SK-N-SH (cell line): ENCODE results near the gene PDZD8. TPM values are rescaled to one million over a fixed set of nuclear protein-coding genes. Genes with fewer than 3 reads are reported as not detected.

Experiments used
- CTCF ChIA-PET: fragments of 300-600, 350-600 bp; formaldehyde crosslinking; extraction: SDS; loops from one replicate; lab custom pipeline; 2021; lab: Yijun Ruan, JAX
- POLR2A ChIA-PET: fragments of 350-600 bp; sonication (Branson Sonifier 250); formaldehyde crosslinking; extraction: SDS; loops from one replicate; lab custom pipeline; 2020; ENCODE audit warnings: antibody characterized with exemption, inconsistent platforms; lab: Yijun Ruan, JAX
- DNase-seq: peaks from one replicate; pipeline ENCODE4 v3.0.0; 2012
- H2AFZ ChIP-seq: fragments of 200-600 bp; sonication (generic); 2 replicates; pipeline ENCODE4 v1.8.1; 2016; ENCODE audit warnings: antibody characterized with exemption, mild to moderate bottlenecking, low read depth
- H3F3A ChIP-seq: fragments of 200-600 bp; sonication (generic); replicated peaks from 2 replicates; pipeline ENCODE3; 2016; ENCODE audit warnings: antibody characterized with exemption, mild to moderate bottlenecking; ENCODE audit not compliant: insufficient read depth
- H3K27ac ChIP-seq, 2 experiments: fragments of 200-500 bp in 1 of 2; fragments of 200-600 bp in 1 of 2; sonication (Bioruptor generic) in 1 of 2; sonication (generic), shearing (Covaris generic) in 1 of 2; 2 replicates each; pipeline versions ENCODE4 v1.5.1 to v1.6.1; 2014 to 2016; ENCODE audit warnings: low read depth in 2 of 2, inconsistent platforms in 1 of 2, low read length in 1 of 2, mild to moderate bottlenecking in 1 of 2, mixed read lengths in 1 of 2
- H3K27me3 ChIP-seq: fragments of 200-600 bp; sonication (generic), shearing (Covaris generic); 2 replicates; pipeline ENCODE4 v1.6.1; 2016; ENCODE audit warnings: mixed run types; ENCODE audit not compliant: insufficient read depth
- H3K36me3 ChIP-seq, 2 experiments: fragments of 200-500 bp in 1 of 2; fragments of 200-600 bp in 1 of 2; sonication (Bioruptor generic) in 1 of 2; sonication (generic) in 1 of 2; replicated peaks in 1 of 2; 2 replicates each; pipeline versions ENCODE3 to v1.5.1; 2014 to 2016; ENCODE audit warnings: low read length in 1 of 2, mild to moderate bottlenecking in 1 of 2; ENCODE audit not compliant: insufficient read depth in 2 of 2, control insufficient read depth in 1 of 2
- H3K4me1 ChIP-seq, 2 experiments: fragments of 200-500 bp in 1 of 2; fragments of 200-600 bp in 1 of 2; sonication (Bioruptor generic) in 1 of 2; sonication (generic), shearing (Covaris generic) in 1 of 2; 2 replicates each; pipeline versions ENCODE4 v1.5.1 to v1.6.1; 2014 to 2016; ENCODE audit warnings: low read depth in 1 of 2, low read length in 1 of 2, mixed run types in 1 of 2; ENCODE audit not compliant: insufficient read depth in 2 of 2, control insufficient read depth in 1 of 2
- H3K4me2 ChIP-seq: fragments of 200-600 bp; sonication (generic), shearing (Covaris generic); 2 replicates; pipeline ENCODE4 v1.6.1; 2017; ENCODE audit warnings: mixed run types
- H3K4me3 ChIP-seq, 2 experiments: fragments of 200-500 bp in 1 of 2; fragments of 200-600 bp in 1 of 2; sonication (Bioruptor generic) in 1 of 2; sonication (generic), shearing (Covaris generic) in 1 of 2; 2 replicates each; pipeline versions ENCODE4 v1.5.1 to v1.8.1; 2014 to 2016; ENCODE audit warnings: low read depth in 2 of 2, inconsistent platforms in 1 of 2, low read length in 1 of 2, mild to moderate bottlenecking in 1 of 2, mixed read lengths in 1 of 2, moderate library complexity in 1 of 2
- H3K79me2 ChIP-seq: fragments of 200-600 bp; sonication (generic); 2 replicates; pipeline ENCODE4 v1.8.1; 2017; ENCODE audit warnings: mild to moderate bottlenecking; ENCODE audit not compliant: insufficient read depth
- H3K9ac ChIP-seq: fragments of 200-600 bp; sonication (generic); 2 replicates; pipeline ENCODE4 v1.6.1; 2017; ENCODE audit warnings: mixed run types
- H3K9me2 ChIP-seq: fragments of 200-600 bp; sonication (generic); 2 replicates; pipeline ENCODE4 v1.6.1; 2017; ENCODE audit warnings: mixed run types
- H3K9me3 ChIP-seq: fragments of 200-600 bp; sonication (generic); 2 replicates; pipeline ENCODE4 v1.6.1; 2017; ENCODE audit warnings: mixed run types, mild to moderate bottlenecking, moderate library complexity
- H4K20me1 ChIP-seq: fragments of 200-600 bp; sonication (generic); 2 replicates; pipeline ENCODE4 v1.6.1; 2017; ENCODE audit warnings: mild to moderate bottlenecking, mixed run types; ENCODE audit not compliant: insufficient read depth
- CHD2 ChIP-seq: fragments of 150-350 bp; IDR thresholded peaks from 2 replicates; pipeline ENCODE4 v1.6.1; 2018; ENCODE audit warnings: low read length; ENCODE audit not compliant: partially characterized antibody
- EP300 ChIP-seq, 2 experiments: IDR thresholded peaks; 2 replicates each; pipeline versions ENCODE4 v1.4.0 to v1.6.1; 2012; ENCODE audit warnings: borderline replicate concordance in 1 of 2, low read depth in 1 of 2, low read length in 1 of 2
- EZH2phosphoT487 ChIP-seq: fragments of 200-600 bp; sonication (generic); IDR thresholded peaks from 2 replicates; pipeline ENCODE4 v1.6.1; 2017; ENCODE audit warnings: low read depth, mixed run types, mild to moderate bottlenecking, antibody characterized with exemption, moderate library complexity, borderline replicate concordance
- FOSL2 ChIP-seq: IDR thresholded peaks from 2 replicates; pipeline ENCODE4 v1.4.0; 2012; ENCODE audit warnings: low read depth, mild to moderate bottlenecking, moderate library complexity, borderline replicate concordance
- MEF2A ChIP-seq: IDR thresholded peaks from 2 replicates; pipeline ENCODE4 v1.4.0; 2012; ENCODE audit warnings: low read depth, borderline replicate concordance
- MXI1 ChIP-seq: IDR thresholded peaks from 2 replicates; pipeline ENCODE4 v1.6.1; 2012; ENCODE audit warnings: mild to moderate bottlenecking, low read depth, low read length, improper control_type of control experiment
- NFIC ChIP-seq: IDR thresholded peaks from 2 replicates; pipeline ENCODE4 v1.4.0; 2012; ENCODE audit warnings: borderline replicate concordance
- PBX3 ChIP-seq: IDR thresholded peaks from 2 replicates; pipeline ENCODE4; 2012
- RCOR1 ChIP-seq: fragments of 150-350 bp; IDR thresholded peaks from 2 replicates; pipeline ENCODE4 v1.6.1; 2017; ENCODE audit warnings: antibody characterized with exemption, low read length
- RFX5 ChIP-seq: IDR thresholded peaks from 2 replicates; pipeline ENCODE4 v1.6.1; 2012; ENCODE audit warnings: mild to moderate bottlenecking, improper control_type of control experiment, low read length
- RXRA ChIP-seq: IDR thresholded peaks from 2 replicates; pipeline ENCODE4 v1.4.0; 2012; ENCODE audit warnings: low read depth, mild to moderate bottlenecking, borderline replicate concordance
- SMC3 ChIP-seq: IDR thresholded peaks from 2 replicates; pipeline ENCODE4 v1.6.1; 2012; ENCODE audit warnings: low read depth, low read length, improper control_type of control experiment
- TAF1 ChIP-seq: IDR thresholded peaks from 2 replicates; pipeline ENCODE4 v1.6.1; 2012; ENCODE audit warnings: low read depth, mild to moderate bottlenecking, low read length, moderate library complexity, borderline replicate concordance
- TCF12 ChIP-seq: IDR thresholded peaks from 2 replicates; pipeline ENCODE4 v1.4.0; 2012
- USF1 ChIP-seq: IDR thresholded peaks from 2 replicates; pipeline ENCODE4 v1.4.0; 2012; ENCODE audit warnings: low read depth, borderline replicate concordance
- USF2 ChIP-seq: fragments of 150-350 bp; IDR thresholded peaks from 2 replicates; pipeline ENCODE4 v1.6.1; 2017; ENCODE audit warnings: antibody characterized with exemption, low read length, low read depth, borderline replicate concordance
- YY1 ChIP-seq: IDR thresholded peaks from 2 replicates; pipeline ENCODE4 v1.4.0; 2012; ENCODE audit warnings: low read depth, mild to moderate bottlenecking
- WGBS: methylation state at CpG from one replicate; pipeline ENCODE4 v1.1.6; 2017; ENCODE audit warnings: low lambda C conversion rate; 5-methylcytosine and 5-hydroxymethylcytosine counted together
- polyA plus RNA-seq, 3 experiments: library from polyadenylated mRNA; depleted of rRNA; stranded (reverse); fragments of >200 nt; gene quantifications; 2 replicates each; pipeline ENCODE4 v1.2.3, GENCODE V29; 2012
- TF ChIP-seq, protein P1 (sequence below): IDR thresholded peaks from 2 replicates; pipeline ENCODE4 v1.4.0; 2012; ENCODE audit warnings: low read depth, borderline replicate concordance

The PDZD8 gene
- polyA plus RNA-seq, 1 of the 3 experiments (the other 2 are of a cell fraction), result 6.6 TPM

- Histone ChIP-seq H3K79me2 (no peaks in the 10 kb centered on the region), H3K9ac (no peak overlapping the region), H3K36me3 (no peaks in the 10 kb centered on the region), H3F3A (no peaks in the 10 kb centered on the region), H3K27ac (no peak overlapping the region), H3K4me1 (no peaks in the 10 kb centered on the region), H2AFZ (no peak overlapping the region), H3K9me2 (no peaks in the 10 kb centered on the region), H3K4me2 (no peak overlapping the region), H4K20me1 (no peaks in the 10 kb centered on the region), H3K9me3 (no peaks in the 10 kb centered on the region), H3K4me3 (no peak overlapping the region), H3K27me3 (no peaks in the 10 kb centered on the region)
- DNase-seq, result no peak
- 62% methylated on average over 6 of the region's 6 CpGs for WGBS
- TF ChIP-seq NFIC, result no peak
- TF ChIP-seq CHD2, result no peak
- no peak for TF ChIP-seq RXRA
- no peak for TF ChIP-seq USF1
- no peak for TF ChIP-seq SMC3
- no peak for TF ChIP-seq RCOR1
- no peak for TF ChIP-seq USF2
- no peak for TF ChIP-seq MXI1
- no peak for TF ChIP-seq EZH2phosphoT487
- TF ChIP-seq RFX5, result no peak
- no peak for TF ChIP-seq EP300 (IDR thresholded peaks at IDR 0.05; ENCODE audit: borderline replicate concordance in 1 of 2, low read depth in 1 of 2, low read length in 1 of 2)
- TF ChIP-seq TAF1, result no peak
- no peak for TF ChIP-seq FOSL2
- TF ChIP-seq TCF12, result no peak
- POLR2A ChIA-PET, result no interaction called here
- CTCF ChIA-PET, result interaction anchor here (0.7 to 1.7 kb wide), 2 partner anchors 18 to 208 kb away, joined by 3 to 6 read pairs; no protein-coding TSS in a partner anchor
Measured at GRCh38 chr10:117424171-117424570, 48.9 kb upstream of the PDZD8 start.

- Histone ChIP-seq H2AFZ (no peak overlapping the region), H3K9me3 (no peaks in the 10 kb centered on the region), H4K20me1 (no peaks in the 10 kb centered on the region), H3K79me2 (no peaks in the 10 kb centered on the region), H3K4me1 (no peaks in the 10 kb centered on the region), H3K4me3 (no peak overlapping the region), H3K9ac (no peak overlapping the region), H3K27me3 (no peaks in the 10 kb centered on the region), H3K27ac (no peak overlapping the region), H3K9me2 (no peaks in the 10 kb centered on the region), H3K36me3 (no peaks in the 10 kb centered on the region), H3K4me2 (no peak overlapping the region), H3F3A (no peaks in the 10 kb centered on the region)
- TF ChIP-seq YY1 (no peak), RCOR1 (no peak), TCF12 (no peak), EZH2phosphoT487 (no peak), PBX3 (no peak), MEF2A (no peak)
- TF ChIP-seq, protein P1, sequence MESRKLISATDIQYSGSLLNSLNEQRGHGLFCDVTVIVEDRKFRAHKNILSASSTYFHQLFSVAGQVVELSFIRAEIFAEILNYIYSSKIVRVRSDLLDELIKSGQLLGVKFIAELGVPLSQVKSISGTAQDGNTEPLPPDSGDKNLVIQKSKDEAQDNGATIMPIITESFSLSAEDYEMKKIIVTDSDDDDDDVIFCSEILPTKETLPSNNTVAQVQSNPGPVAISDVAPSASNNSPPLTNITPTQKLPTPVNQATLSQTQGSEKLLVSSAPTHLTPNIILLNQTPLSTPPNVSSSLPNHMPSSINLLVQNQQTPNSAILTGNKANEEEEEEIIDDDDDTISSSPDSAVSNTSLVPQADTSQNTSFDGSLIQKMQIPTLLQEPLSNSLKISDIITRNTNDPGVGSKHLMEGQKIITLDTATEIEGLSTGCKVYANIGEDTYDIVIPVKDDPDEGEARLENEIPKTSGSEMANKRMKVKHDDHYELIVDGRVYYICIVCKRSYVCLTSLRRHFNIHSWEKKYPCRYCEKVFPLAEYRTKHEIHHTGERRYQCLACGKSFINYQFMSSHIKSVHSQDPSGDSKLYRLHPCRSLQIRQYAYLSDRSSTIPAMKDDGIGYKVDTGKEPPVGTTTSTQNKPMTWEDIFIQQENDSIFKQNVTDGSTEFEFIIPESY, result no peak
- DNase-seq, result no peak
- 24% methylated on average over 5 of the region's 5 CpGs for WGBS
- ChIA-PET CTCF (no interaction called here), POLR2A (no interaction called here)
Measured at GRCh38 chr10:117421985-117422384, 46.7 kb upstream of the PDZD8 start.
